NCI-H128 (cell line): Measurements from ENCODE around the gene NPPA.

Experiments used
- DNase-seq: peaks from one replicate; lab custom pipeline; 2025; ENCODE audit not compliant: unreplicated experiment; lab: John Stamatoyannopoulos, UW

The NPPA gene

GRCh38 chr1:11845641-11846335, 1.8 kb downstream of the NPPA start:
- no peak for DNase-seq

- DNase-seq: no peak
These were observed 5.2 kb downstream of the NPPA start for GRCh38 chr1:11842154-11843041.

DNA sequence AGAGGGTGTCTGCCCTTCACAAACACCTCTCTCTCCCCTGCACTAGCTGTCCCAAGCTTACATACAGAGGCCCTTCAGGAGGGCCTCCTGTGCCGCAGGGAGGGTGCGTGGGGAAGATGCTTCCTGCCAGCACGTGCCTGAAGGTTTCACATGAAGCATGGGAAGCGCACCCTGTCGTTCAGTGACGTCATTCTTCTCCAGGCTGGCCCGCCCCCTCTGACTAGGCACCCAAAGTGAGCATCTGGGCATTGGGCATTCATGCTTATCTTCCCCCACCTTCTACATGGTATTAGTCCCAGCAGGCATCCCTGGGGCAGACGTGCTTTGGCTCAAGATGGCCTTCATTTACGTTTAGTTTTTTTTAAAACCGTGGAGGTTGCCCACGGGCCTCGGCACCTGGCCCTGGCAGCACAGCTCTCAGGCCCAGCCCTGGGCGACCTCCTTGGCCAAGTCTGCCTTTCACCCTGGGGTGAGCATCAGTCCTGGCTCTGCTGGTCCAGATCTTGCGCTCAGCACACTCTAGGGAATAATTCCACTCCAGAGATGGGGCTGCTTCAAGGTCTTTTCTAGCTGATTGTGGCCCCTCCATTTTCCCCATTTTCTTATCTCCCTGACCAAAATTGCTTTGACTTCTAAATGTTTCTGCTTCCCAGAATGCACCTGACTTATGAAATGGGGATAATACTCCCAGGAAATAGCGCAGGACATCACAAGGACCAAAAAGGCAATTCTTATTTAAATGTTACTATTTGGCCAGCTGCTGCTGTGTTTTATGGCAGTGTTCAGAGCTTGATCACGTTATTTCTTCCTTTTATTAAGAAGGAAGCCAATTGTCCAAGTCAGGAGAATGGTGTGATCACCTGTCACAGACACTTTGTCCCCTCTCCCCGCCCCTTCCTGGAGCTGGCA, 6.1 kb downstream of the NPPA start:
- DNase-seq: no peak

DNA sequence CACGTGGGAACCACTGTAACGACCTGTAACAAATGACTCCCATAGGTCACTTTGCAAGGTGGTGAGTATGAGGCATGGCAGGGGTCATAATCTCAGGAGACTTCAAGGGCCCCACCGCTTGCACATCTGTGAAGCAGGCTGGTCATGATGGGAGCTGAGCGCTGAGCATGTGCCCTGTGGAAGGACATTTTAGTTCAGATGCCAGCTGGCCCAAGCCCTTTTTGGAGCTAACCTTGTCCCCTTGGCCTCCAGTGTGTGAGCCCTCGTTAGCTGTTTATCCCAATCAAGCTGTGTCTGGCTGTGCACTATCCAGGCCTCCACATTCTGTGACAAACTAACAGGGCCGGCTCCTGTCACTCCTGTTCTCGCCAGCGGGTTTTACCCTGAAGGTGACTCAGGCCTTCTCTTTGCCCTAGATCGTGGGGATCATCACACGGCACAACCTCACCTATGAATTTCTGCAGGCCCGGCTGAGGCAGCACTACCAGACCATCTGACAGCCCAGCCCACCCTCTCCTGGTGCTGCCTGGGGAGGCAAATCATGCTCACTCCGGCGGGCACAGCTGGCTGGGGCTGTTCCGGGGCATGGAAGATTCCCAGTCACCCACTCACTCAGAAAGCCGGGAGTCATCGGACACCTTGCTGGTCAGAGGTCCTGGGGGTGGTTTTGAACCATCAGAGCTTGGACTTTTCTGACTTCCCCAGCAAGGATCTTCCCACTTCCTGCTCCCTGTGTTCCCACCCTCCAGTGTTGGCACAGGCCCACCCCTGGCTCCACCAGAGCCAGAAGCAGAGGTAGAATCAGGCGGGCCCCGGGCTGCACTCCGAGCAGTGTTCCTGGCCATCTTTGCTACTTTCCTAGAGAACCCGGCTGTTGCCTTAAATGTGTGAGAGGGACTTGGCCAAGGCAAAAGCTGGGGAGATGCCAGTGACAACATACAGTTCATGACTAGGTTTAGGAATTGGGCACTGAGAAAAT, 7.6 kb downstream of the NPPA start:
- no peak for DNase-seq

DNA sequence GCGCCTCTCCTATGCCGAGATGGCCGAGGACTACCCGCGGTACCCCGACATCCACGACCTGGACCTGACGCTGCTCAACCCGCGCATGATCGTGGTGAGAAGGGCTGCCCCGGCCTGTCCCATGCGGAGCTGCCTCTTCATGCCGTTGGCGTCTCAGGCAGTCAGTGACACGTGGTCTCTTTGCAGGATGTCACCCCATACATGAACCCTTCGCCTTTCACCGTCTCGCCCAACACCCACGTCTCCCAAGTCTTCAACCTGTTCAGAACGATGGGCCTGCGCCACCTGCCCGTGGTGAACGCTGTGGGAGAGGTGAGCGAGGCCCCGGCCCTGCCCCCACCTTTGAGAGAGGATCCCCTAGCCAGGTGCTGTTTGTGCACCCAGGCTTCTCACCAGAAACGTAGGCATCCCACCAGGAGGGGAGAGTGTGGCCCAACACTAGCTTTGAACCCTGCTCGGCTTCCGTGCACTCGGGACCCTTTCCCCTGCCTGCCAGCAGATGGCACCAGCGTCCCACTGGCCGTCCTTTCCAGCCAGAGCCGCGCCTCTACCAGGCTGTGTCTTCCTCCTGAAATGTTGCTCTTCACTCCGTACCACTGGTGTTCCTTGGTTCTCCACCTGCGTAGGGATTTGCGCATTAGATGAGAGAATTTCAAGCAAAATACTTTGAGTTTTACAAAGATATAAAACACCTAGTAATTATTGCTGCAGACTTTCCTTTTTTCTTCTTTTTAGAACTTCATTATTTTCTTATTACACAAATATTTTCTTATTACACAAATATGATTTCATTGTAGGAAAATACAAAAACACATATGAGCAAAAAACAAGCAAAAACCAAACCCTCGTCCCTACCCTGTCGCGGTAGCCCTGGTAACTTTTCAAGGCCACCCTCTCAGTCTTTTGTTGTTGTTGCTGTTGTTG, 9.0 kb downstream of the NPPA start:
- DNase-seq: peak; percentile 48

DNA sequence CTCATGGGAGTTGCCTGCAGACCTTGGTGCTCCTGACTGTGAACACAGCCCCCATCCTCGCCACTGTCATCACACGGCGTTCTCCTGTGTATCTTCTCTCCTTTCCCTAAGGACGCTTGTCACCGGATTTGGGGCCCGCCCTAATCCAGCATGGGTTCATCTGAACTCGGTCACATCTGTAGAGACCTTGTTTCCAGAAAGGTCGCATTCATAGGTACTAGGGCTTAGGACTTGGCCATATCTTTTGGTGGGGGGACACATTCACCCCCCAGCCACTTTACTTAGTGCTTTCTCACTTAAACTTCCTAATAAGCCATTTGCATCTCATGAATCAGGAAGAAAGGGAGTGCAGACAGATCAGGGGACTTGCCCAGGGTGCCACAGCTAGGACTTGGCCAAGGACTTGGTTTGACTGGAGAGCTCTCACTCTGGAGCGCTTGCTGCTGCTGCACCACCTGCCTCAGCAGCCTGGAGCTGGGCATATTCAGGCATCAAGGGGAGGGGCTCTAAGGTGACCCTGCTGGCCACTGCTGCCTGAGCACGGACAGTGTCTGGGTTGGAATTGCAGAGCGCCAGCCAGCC, 9.7 kb downstream of the NPPA start:
- no peak for DNase-seq

GRCh38 chr1:11836955-11837766, 10.4 kb downstream of the NPPA start:
- DNase-seq: no peak

DNA sequence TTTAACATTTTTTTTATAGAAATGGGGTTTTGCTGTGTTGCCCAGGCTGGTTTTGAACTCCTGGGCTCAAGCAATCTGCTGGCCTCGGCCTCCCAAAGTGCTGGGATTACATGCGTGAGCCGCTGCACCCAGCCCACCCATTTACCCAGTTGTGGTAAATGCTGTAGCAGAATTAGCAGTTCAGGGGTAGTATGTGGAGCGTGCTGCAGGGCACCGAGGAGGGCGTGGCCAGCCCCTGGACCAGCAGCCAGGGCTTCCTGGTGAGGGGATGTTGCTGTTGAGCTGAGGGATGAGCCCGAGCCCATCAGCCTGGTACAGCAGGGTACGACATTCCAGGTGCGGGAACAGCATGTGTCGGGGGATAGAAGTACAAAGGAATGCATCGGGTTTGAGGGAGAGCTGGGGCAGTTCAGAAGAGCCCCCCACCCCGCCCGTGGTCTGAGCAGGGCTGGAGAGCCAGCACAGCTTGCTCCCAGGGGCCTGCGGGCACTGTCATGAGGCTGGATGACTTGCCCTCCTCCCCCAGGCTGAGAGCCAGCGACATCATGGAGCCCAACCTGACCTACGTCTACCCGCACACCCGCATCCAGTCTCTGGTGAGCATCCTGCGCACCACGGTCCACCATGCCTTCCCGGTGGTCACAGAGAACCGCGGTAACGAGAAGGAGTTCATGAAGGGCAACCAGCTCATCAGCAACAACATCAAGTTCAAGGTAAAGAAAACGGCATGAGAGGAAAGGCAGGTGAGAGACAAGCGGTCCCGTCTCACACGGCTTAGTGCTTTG, 11.9 kb downstream of the NPPA start:
- no peak for DNase-seq

GRCh38 chr1:11833900-11834299, 13.7 kb downstream of the NPPA start:
- DNase-seq: no peak

DNA sequence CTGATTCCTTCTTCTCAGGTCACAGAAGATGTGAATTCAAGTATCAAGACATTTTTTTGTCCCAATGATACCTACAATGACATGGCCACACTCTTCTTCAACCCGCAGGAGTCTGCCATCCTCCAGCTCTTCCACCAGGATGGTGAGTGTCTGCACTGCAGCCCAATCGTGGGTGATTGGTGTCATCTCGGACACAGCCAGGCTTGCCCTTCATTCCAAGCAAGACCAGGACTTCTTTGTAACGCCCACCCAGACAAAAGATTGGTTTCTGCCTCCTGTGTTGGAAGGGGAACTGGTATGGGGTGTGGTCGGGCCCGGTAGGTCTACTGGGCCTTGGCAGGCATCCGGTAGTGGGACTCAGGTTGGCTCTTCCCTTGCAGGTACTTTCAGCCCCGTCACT, 14.1 kb downstream of the NPPA start:
- DNase-seq: no peak

GRCh38 chr1:11831945-11832725, 15.4 kb downstream of the NPPA start:
- DNase-seq: no peak

DNA sequence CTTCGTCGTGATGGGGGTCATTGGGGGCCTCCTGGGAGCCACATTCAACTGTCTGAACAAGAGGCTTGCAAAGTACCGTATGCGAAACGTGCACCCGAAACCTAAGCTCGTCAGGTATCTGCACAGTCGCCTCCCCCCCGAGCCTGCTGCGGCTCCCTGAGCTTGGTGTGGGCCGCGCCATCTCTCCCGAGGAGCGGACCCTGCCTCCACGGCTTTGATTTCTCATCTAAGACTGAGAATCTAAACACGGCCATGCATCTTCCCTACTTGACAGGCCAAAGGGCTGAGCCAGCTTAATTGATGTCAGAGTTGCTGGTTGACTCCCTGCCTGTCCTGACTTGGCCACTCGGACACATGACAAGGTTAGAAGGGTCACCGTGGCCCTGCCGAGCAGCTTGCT, 19.1 kb downstream of the NPPA start:
- DNase-seq: no peak

- DNase-seq: no peak
These were observed 20.6 kb downstream of the NPPA start for GRCh38 chr1:11826946-11827345.

GRCh38 chr1:11825131-11825530, 22.5 kb downstream of the NPPA start:
- no peak for DNase-seq

- no peak for DNase-seq
These were observed 24.0 kb downstream of the NPPA start for GRCh38 chr1:11823366-11824137.

DNA sequence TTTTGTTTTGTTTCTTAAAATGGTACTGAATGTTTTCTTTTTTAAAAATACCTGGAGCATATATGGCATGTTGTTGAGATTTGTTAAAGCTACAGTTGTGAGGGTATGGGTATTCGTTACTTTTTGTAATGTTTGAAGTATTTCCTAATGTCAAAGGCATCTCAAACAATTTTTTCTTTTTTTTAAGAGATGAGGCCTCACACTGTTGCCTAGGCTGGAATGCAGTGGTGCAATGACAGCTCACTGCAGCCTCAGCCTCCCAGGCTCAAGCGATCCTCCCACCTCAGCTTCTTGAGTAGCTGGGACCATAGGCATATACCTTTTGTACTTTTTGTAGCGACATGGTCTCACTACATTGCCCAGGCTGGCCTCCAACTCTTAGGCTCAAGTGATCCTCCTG, 25.5 kb downstream of the NPPA start:
- no peak for DNase-seq
